RWPE1 (cell line): ENCODE results near the gene MBLAC2.

ENCODE experiments used
- CTCF ChIA-PET: fragments of 350-600 bp; sonication (Branson Sonifier 250); formaldehyde crosslinking; extraction: SDS; loops from one replicate; lab custom pipeline; 2021; lab: Yijun Ruan, JAX
- POLR2A ChIA-PET: fragments of 400-600 bp; formaldehyde crosslinking; extraction: SDS; loops from one replicate; lab custom pipeline; 2020; ENCODE audit warnings: antibody characterized with exemption; ENCODE audit not compliant: low non-redundant PET; lab: Yijun Ruan, JAX
- DNase-seq: peaks from one replicate; pipeline ENCODE4 v3.0.0; 2012; ENCODE audit warnings: low spot score
- H3K27ac ChIP-seq: fragments of 450-650 bp; 2 replicates; pipeline ENCODE4 v1.5.1; 2017
- CTCF ChIP-seq: fragments of 450-650 bp; conservative IDR thresholded peaks from 2 replicates; pipeline ENCODE4 v1.5.1; 2017; ENCODE audit warnings: low read depth, mild to moderate bottlenecking

MBLAC2 gene

GRCh38 chr5:90475436-90475980 is 937 bp upstream of the MBLAC2 start:
- H3K27ac ChIP-seq: no peak overlapping the region
- CTCF ChIA-PET: interaction anchor here (0.6 kb wide), 1 partner anchor 28 kb away, joined by 3 read pairs; no protein-coding TSS in a partner anchor
- POLR2A ChIA-PET: no interaction called here
- no peak for TF ChIP-seq CTCF
- peak; percentile 48 for DNase-seq

GRCh38 chr5:90473396-90474234 is 956 bp downstream of the MBLAC2 start:
- TF ChIP-seq CTCF: no peak
- peak; percentile 45 for DNase-seq
- H3K27ac ChIP-seq: peak overlapping the region; percentile 93
- POLR2A ChIA-PET: interaction anchor here (1.2 kb wide), 1 partner anchor 64 kb away, joined by 11 read pairs; the partner anchor contains the start of gene CETN3
- CTCF ChIA-PET: interaction anchor here (0.5 to 1.0 kb wide), 5 partner anchors 8 to 212 kb away, joined by 3 to 8 read pairs (median 3); partner anchors contain the start of gene LYSMD3

GRCh38 chr5:90472783-90473395 is 1.7 kb downstream of the MBLAC2 start:
- H3K27ac ChIP-seq: peak overlapping the region; percentile 93
- no peak for DNase-seq
- no peak for TF ChIP-seq CTCF
- ChIA-PET POLR2A (no interaction called here), CTCF (interaction anchor here (0.6 to 1.0 kb wide), 4 partner anchors 41 to 1782 kb away, joined by 3 to 4 read pairs (median 3); partner anchors contain the start of gene LYSMD3)

GRCh38 chr5:90461288-90461687 is 13.3 kb downstream of the MBLAC2 start:
- ChIA-PET POLR2A (no interaction called here), CTCF (interaction anchor here (0.7 to 1.2 kb wide), 2 partner anchors 13 to 32 kb away, joined by 3 to 4 read pairs; partner anchors contain the start of genes MBLAC2 and POLR3G)
- no peak for TF ChIP-seq CTCF
- no peak overlapping the region for H3K27ac ChIP-seq
- no peak for DNase-seq

- CTCF ChIA-PET: interaction anchor here (0.6 kb wide), 1 partner anchor 8 kb away, joined by 3 read pairs; no protein-coding TSS in a partner anchor
- POLR2A ChIA-PET: no interaction called here
- DNase-seq: no peak
- TF ChIP-seq CTCF: no peak
- no peak overlapping the region for H3K27ac ChIP-seq
Observed at GRCh38 chr5:90446961-90447360, 27.6 kb downstream of the MBLAC2 start.

GRCh38 chr5:90440644-90441043 is 33.9 kb downstream of the MBLAC2 start:
- no peak for TF ChIP-seq CTCF
- H3K27ac ChIP-seq: no peak overlapping the region
- no peak for DNase-seq
- POLR2A ChIA-PET: no interaction called here
- CTCF ChIA-PET: interaction anchor here (0.7 to 1.8 kb wide), 2 partner anchors 161 to 163 kb away, joined by 5 to 6 read pairs; no protein-coding TSS in a partner anchor
